Stimulated activated CD4-positive, alpha-beta T cell treated with anti-CD3 and anti-CD28 coated beads, Interleukin-2, amount 100 ng/mL, for 24 hours (primary cell): Measurements from ENCODE around the gene TMEM154.

Experiments used
- DNase-seq, 2 donors: peaks; one replicate each; pipeline ENCODE4 v3.0.0-alpha.2; 2020

TMEM154 gene

GRCh38 chr4:152679414-152680281, at the start of gene TMEM154:
Gene TMEM154, minus strand, starts transcription at chr4:152679997. Its CDS starts 64 bp downstream, at chr4:152679933.
- peak; percentile 58 to 67 for DNase-seq

GRCh38 chr4:152729466-152729865, 49.7 kb upstream of the TMEM154 start:
- DNase-seq: no peak

- no peak for DNase-seq
Observed at GRCh38 chr4:152728343-152728742, 48.5 kb upstream of the TMEM154 start.

GRCh38 chr4:152727784-152728183, 48.0 kb upstream of the TMEM154 start:
- DNase-seq: no peak

GRCh38 chr4:152724494-152724893, 44.7 kb upstream of the TMEM154 start:
- no peak for DNase-seq

GRCh38 chr4:152723236-152723635, 43.4 kb upstream of the TMEM154 start:
- DNase-seq: no peak

- DNase-seq: no peak
Observed at GRCh38 chr4:152719801-152720556, 40.2 kb upstream of the TMEM154 start.

- DNase-seq: no peak
Observed at GRCh38 chr4:152719291-152719690, 39.5 kb upstream of the TMEM154 start.

GRCh38 chr4:152715076-152715475, 35.3 kb upstream of the TMEM154 start:
- no peak for DNase-seq

GRCh38 chr4:152713951-152714705, 34.3 kb upstream of the TMEM154 start:
- DNase-seq: no peak

GRCh38 chr4:152709675-152710438, 30.1 kb upstream of the TMEM154 start:
- DNase-seq: no peak

GRCh38 chr4:152708796-152709195, 29.0 kb upstream of the TMEM154 start:
- no peak for DNase-seq

- DNase-seq: no peak
Observed at GRCh38 chr4:152708361-152708760, 28.6 kb upstream of the TMEM154 start.

- no peak for DNase-seq
Observed at GRCh38 chr4:152707632-152708031, 27.8 kb upstream of the TMEM154 start.

GRCh38 chr4:152705903-152706302, 26.1 kb upstream of the TMEM154 start:
- no peak for DNase-seq

- DNase-seq: no peak
Observed at GRCh38 chr4:152704788-152705187, 25.0 kb upstream of the TMEM154 start.

GRCh38 chr4:152700151-152700550, 20.4 kb upstream of the TMEM154 start:
- DNase-seq: no peak

- no peak for DNase-seq
Observed at GRCh38 chr4:152699313-152699712, 19.5 kb upstream of the TMEM154 start.

- DNase-seq: no peak
Observed at GRCh38 chr4:152698089-152698499, 18.3 kb upstream of the TMEM154 start.

GRCh38 chr4:152697284-152698088, 17.7 kb upstream of the TMEM154 start:
- no peak for DNase-seq

- DNase-seq: peak; percentile 44 to 61
Observed at GRCh38 chr4:152696764-152697261, 17.0 kb upstream of the TMEM154 start.
